GM19468 (cell line): Measurements from ENCODE around the gene HTRA2.

Experiments used
- ATAC-seq: cut with Tn5 transposase; IDR thresholded peaks from one replicate; pipeline ENCODE4 v1.9.1; 2021; ENCODE audit warnings: mild to moderate bottlenecking, moderate library complexity, moderate number of reproducible peaks; ENCODE audit not compliant: unreplicated experiment; ENCODE audit errors: extremely low read depth

The HTRA2 gene

DNA sequence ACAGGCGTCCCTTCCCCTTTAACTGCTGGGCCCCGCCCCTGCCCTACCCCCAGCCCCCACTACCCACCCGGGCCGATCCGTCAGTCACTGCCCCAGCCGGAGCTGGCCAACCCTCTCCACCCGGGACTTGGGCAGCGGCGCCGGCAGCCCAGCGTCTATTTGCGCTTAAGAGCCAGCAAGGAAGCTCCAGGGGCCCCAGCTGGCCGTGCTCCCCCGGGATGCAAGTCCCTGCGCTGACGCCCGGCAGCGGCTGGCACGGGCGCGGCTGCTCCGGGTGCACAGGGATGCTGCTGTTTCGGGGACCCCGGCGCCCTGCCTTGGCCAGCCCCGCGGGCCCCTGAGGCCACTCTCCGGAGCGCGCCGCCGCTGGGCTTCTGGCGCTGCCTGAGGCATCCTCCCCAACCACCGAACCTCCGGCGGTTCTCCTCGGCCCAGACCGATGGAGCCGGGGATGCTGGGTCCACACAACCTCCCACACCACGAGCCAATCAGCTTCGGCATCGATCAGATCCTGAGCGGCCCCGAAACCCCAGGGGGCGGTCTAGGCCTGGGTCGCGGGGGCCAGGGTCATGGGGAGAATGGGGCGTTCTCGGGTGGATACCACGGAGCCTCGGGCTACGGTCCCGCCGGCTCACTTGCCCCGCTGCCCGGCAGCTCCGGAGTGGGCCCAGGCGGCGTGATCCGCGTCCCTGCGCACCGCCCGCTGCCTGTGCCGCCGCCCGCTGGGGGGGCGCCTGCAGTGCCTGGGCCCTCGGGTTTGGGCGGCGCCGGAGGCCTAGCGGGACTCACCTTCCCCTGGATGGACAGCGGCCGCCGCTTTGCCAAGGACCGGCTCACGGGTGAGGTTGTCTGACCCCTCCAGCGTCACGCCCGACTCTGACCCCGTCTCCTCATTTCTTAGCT is 15.1 kb upstream of the HTRA2 start, which contains the start of gene TLX2:
TSS of gene TLX2 (plus strand) at position 83 of the 903 bp plus-strand sequence. CDS start at position 440, 357 bp downstream.
- ATAC-seq: no peak

DNA sequence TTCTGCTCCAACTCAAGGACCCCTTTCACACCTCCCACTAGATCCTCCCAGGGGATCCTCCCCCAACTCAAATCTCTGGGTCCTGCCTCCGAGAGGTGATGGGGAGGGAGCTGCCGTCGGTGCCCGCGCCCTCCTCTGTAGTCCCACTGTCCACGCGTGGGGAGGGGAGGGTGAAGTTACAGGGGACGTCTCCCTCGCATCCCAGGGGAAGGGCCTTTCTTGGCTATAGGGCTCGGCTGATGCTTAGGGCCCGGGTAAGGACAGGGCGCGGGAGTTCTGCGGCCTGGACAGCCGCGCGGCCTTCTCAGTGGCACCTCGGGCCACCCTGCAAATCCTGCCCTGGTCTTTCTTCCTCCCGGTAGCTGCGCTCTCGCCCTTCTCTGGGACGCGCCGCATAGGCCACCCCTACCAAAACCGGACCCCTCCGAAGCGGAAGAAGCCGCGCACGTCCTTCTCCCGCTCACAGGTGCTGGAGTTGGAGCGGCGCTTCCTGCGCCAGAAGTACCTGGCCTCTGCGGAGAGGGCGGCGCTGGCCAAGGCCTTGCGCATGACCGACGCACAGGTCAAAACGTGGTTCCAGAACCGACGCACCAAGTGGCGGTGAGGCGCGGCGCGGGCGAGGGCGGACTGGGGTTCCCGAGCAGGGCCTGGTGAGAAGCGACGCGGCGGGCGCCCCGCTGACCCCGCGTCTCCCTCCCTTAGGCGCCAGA is 14.3 kb upstream of the HTRA2 start:
- ATAC-seq: no peak

DNA sequence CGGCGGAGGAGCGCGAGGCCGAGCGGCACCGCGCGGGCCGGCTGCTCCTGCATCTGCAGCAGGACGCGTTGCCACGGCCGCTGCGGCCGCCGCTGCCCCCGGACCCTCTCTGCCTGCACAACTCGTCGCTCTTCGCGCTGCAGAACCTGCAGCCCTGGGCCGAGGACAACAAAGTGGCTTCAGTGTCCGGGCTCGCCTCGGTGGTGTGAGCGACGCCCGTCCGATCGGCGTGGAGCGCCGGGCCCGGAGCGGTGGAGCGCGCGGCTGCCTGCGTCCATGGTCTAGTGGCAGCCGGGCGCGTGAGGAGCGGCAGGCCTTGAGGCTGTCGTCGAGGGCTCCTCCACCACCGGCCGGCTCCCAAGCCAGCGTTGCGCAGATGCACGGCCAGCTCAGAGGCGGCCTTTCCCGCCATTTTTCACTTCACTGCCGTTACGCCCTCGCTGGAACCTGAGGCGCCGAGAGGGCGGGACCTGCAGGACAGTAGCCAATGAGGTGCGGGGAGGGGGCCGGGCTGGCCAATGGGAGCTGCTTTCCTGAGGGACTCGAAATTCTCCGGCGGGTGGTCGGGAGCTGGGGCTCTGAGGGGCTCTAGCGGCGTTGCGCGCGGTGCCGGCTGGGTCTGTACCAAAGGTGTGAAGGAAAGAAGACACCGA is 13.6 kb upstream of the HTRA2 start:
- ATAC-seq: no peak

DNA sequence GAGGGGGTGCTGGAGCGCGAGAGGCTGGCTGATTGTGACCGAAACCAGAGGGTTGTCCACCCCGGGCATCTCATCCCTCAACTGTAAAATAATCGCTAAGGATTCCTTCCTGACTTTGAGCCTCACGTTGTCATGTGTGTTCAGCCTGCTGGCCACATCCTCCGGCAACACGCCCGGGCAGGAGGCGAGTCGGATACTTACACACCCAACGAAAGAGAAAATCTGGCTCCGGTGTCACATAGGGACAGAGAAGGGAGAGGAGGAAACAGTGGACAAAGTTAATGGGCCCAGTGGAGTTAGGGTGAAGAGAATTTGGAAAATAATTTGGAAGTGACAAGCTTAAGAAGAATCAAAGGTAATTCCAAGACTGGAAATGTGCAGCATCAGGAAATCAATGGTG is 13.1 kb upstream of the HTRA2 start:
- no peak for ATAC-seq

DNA sequence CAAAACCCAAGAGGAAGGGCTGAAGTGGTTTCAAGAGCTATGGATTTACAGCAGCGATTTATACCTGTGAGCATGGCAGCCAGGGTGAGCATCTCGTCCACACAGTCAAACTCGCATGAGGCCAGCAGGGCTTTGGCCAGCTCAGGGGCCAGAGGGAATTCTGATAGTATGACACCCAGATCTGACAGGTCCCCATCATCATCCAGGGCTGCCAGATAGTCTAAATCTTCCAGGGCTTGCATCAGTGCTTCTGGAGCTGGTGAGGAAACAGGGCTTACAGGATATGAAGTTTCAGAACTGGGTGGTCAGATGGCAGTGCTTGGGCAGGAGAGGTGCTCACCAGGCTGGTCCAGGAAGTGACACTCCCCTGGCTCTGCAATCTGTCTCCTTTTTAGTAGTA is 7.2 kb upstream of the HTRA2 start:
- no peak for ATAC-seq

DNA sequence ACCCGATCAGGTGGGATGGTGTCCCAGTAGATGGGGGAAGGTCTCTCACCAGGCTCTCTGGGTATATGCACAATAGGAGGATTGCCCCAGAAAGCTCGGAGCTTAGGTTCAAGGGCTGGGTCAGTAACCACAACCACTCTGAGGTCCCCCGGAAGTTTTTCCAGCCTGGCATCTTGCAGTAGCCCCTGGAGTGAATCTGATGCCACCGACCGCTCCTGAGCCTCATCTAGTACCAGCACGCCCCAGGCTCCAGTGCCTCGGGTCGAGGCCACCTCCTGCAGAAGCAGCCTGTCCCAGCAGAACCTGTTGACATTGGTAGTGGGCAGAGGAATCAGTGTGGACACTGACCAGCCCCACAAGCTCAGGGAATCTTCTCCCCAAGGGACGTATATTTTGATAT is 5.7 kb upstream of the HTRA2 start:
- no peak for ATAC-seq

DNA sequence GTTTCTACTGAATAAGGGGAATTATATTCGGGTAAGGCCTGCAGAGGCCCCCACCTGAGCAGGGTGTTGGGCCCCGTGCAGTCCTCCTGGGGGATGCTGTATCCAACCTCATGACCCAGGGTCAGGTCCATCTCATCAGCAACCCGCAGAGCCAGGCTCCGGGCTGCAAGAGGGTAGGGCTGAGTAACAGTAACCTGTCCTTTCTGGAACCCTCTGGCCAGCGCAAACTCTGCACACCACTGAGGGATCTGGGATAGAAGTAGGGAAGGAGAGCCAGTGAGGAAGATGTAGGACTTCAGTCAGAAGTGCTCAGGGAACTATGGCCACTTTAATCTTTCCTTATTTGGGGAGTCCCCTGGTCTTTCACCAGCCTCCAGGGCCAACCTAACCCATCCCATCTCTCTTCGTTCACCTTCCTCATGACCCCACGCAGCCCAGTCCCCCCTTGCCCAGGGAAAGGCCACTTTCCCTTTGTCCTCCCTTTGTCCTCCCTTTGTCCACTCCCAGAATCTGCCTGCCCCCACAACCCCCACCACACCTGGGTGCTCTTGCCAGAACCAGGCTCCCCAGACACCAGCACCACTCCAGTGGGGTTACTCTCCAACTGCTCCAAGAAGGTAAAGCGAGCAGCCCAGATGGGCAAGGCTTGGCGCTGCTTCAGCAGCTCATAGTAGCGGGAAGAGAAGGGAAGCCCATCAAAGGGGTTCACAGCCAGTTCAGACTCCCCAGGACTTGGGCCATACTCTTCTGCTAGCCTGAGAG is 4.6 kb upstream of the HTRA2 start:
- ATAC-seq: no peak

DNA sequence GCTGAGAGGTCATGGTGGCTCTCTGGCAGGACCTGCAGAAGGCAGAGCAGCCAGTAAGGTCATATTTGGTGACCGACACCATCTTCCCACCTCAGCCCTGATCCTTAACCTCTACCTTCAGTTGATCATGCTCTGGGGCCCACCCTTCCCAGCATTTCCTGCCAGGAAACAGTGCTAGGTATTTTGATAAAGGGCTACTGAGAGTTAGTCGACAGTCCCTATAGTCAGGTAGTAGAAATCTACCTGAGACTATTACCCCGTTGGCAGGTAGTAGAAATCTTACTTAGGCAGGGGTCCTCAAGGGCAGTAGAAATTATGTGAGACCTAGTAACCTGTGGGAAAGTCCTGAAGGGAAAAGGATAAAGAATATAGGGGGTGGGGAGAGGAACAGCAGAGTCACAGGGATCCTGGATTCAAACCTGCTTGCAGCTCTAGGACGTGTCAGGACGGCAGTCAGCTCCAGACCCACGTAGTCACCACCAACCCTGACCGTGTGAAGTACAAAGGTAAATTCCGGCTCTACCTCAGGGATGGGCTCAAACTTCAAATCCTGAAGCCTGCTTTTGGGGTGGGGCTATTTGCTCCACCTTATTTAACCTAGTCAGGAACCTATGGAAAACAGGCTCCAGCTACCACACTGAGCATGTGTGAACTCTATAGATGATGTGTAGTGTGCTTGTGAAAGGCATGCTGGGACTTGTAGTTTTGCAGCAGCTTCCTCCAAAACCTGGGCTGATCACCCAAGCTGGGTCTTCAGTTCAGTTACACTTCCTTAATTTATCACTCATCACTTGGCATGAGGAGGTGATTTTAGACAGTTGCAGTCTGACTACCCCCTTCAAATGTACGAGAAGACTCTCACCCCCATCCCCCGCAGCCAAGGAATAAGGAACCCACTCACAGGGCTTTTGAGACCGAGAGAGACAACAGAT is 3.8 kb upstream of the HTRA2 start, which contains the start of gene DQX1:
TSS of gene DQX1 (minus strand) at position 515 of the 932 bp plus-strand sequence. CDS start at position 13, 502 bp downstream.
- no peak for ATAC-seq

DNA sequence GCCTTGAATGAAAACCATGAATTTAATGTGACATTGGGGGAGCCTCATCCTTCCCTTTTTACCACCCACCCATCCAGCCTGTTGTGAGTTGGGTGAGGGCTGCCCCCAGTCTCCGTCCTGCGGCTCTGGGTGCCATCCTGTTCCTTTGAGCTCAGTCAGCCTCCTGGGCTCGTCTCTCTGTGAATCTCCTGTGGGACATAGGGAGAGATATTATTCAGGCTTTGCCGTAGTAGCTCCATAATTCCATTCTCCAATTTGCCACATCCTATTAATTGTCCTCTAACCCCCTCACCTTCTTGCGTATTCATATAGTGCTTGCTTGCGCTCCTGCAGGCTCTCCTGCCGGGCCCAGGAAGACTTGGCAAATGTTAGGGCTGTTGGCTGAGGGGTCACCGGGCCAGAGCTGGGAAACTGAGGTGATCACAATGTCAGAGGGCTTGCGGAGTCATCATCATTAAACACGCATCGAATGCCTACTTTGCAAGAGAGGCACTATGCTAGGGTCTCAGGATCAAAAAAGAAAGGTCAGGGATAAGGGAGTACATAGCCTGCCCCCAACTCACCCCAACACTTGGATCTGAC is 3.0 kb upstream of the HTRA2 start:
- ATAC-seq: no peak

DNA sequence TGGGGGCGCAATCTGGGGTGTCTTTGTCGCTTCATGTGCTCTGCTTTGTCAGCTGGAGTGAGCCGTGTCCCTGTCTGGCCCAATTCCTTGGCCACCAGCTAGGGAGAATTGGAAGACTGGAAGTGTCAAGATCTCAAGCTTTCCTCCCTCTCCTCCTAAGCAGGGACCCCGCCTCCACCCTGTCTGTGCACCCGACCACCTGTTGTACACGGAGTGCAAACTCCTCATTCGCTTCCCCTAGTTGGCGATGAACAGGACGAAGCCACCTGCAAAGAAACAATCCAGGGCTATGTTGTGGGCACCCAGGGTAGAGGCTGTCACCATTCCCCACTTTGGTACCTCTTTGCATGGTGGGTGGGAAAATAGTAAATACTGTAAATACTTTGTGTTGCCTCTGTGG is 2.0 kb upstream of the HTRA2 start:
- no peak for ATAC-seq

DNA sequence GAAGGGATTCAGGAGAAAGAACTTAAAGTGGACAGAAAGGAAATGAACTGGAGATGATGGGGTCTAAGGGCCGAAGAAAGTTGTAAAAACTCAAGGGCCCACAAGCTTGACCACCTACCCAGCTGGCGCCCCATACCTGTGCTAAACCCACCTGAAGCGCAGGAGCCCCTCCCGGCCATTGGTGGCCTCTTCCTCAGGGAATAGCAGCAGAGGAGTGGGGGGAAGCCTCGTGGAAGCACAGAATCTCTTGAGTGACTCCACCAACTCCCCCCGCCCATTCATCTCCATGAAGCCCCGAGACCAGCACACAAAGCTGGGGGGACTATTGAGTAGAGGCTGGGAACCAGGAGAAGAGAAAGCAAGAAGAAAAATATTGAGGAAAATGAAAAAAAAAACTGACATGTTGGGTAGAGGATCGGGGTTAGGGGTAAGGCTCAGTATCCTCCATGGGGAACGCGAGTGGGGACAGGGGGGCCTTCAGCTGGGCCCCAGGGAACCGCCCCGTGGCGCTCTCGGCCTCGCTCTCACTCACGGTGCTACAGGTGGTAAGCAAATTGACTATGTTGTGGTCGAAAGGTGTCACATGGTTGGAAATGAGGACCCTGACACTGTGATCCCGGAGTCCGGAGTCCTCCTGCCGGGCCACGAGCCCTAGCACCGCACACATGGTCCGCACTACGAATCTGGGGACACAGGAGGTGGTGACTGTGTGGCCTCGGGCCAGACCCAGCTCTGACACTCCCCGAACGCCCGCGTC is 955 bp upstream of the HTRA2 start:
- ATAC-seq: no peak

DNA sequence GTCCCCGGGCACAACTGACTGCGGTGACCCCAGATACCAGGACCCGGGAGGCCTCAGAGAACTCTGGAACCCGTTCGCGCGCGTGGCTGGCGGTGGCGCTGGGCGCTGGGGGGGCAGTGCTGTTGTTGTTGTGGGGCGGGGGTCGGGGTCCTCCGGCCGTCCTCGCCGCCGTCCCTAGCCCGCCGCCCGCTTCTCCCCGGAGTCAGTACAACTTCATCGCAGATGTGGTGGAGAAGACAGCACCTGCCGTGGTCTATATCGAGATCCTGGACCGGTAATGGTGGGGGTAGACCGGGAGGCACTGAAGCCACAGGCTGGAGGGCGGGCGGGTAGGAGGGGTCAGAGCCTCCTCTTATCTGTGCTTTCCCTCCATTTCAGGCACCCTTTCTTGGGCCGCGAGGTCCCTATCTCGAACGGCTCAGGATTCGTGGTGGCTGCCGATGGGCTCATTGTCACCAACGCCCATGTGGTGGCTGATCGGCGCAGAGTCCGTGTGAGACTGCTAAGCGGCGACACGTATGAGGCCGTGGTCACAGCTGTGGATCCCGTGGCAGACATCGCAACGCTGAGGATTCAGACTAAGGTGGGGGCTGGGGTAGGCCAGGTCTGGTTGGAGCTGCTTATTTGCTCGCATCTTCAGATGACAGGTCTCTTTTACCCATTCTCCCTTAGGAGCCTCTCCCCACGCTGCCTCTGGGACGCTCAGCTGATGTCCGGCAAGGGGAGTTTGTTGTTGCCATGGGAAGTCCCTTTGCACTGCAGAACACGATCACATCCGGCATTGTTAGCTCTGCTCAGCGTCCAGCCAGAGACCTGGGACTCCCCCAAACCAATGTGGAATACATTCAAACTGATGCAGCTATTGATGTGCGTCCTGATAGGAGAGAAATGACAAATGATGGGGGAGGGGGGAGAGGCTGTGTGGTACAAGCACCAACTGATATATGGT is 780 bp downstream of the HTRA2 start:
- no peak for ATAC-seq

DNA sequence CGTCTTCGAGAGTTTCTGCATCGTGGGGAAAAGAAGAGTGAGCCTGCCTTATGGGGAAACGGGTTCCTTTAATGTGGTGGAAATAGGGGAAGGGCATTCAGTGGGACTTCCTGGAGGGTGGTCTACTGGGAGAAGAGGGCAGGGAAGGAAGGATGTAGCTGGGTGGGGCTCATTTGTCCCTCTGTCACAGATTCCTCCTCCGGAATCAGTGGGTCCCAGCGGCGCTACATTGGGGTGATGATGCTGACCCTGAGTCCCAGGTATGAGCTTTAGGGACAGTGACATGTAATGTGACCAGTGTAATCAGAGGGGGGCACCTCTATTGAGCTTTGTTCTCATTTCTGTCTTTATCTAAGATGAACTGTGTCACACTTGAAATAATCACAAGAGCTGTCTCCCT is 1.9 kb downstream of the HTRA2 start:
- ATAC-seq: no peak

DNA sequence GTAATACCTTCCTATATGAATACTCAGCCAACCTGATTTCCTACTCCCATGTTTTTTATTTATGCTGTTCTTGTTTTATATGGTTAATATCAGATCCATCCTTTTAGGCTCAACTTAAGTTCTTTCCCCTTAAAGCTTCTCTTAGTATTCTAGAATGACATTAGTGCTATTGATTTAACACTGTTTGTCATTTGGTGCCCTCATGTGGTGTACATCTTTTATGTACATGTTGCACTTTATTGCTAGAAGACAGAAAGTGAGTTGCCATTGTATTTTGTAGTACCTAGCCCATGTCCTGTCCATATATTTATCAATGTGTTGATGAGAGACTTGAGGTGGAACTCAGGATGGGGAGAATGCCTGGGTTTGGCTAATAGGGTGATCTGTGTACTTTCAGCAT is 2.5 kb downstream of the HTRA2 start:
- no peak for ATAC-seq

DNA sequence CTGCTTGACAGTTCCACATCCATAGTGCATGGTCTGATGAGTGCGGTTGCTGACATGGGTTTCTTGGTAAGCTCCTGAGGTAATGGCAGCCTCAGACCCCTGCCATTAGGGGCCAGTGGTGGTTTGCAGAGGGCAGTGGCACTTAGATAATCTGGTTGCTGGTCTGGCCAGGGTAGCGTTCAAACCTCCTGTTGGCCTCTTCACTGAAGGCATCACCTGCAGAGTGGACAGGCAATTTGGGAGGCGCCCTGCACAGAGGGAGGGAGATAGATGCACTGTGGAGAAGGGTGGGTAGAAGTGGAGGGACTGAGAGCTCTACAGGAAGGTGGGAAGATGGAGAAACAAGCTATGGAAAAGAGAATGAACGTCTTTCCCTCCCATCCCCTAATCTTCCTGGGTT is 3.7 kb downstream of the HTRA2 start:
- ATAC-seq: no peak

DNA sequence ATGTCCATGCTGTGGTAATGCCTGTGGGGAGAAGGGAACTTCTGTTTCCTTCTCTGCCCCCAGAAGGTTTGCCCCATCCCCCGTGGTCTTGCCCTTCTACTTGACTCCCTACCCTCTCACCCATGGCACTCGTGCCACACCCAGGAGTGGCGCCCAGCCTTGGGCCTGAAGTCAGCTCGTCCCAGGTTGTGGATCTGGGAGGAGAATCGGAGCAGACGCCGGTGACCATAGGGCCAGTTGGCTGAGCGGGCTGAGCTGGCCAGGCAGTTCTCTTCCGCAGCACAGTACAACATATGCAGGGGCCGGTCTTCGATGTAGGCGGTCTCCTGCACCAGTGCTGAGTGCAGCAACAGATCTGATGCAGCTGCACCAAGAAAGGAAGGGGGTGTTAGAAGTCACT is 4.7 kb downstream of the HTRA2 start:
- no peak for ATAC-seq

DNA sequence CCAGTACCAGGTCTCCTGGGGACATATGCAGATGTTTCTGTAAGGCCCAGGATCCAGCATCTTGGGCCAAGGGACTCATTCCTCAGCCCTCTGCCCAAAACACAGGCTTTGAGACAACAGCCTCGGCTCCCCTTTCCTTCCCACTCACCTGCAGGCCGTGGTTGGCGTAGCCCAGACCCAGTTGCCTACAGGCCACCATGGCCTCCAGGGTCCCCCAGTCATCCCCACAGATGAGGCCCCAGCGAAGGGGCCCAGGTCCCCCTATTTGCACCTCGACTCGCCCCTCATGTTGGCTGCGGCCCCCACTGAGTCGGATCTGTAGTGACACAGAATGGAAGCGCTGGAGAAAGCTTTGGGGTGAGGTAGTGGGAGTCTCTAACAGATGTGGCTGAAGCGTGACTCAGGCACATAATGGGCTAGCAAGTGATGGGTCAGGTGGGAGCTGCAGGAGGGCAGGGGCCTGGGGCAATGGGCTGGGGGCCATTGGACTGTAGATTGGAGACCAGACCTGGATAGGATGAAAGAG is 5.8 kb downstream of the HTRA2 start:
- ATAC-seq: no peak
